Keratinocyte (primary cell): ENCODE results near the gene SNX17. TPM values are rescaled to one million over a fixed set of nuclear protein-coding genes. Genes with fewer than 3 reads are reported as not detected.

Experiments used
- DNase-seq: peaks from one replicate; pipeline ENCODE4 v3.0.0-alpha.2; 2011; ENCODE audit warnings: low read depth, missing footprints, low spot score
- FAIRE-seq: peaks from 2 replicates; lab custom pipeline; 2011; peaks lifted over from hg19 to GRCh38; lab: Jason Lieb, UNC
- H2AFZ ChIP-seq: 2 replicates; pipeline ENCODE4 v1.6.0; 2012; ENCODE audit warnings: low read length, control low read depth, inconsistent platforms; ENCODE audit not compliant: control insufficient read depth
- H3K27ac ChIP-seq: 2 replicates; pipeline ENCODE4 v1.5.1; 2011; ENCODE audit warnings: low read length; ENCODE audit not compliant: control insufficient read depth, insufficient read depth
- H3K27me3 ChIP-seq: 3 replicates; pipeline ENCODE4 v1.6.0; 2011; ENCODE audit warnings: low read length; ENCODE audit not compliant: control insufficient read depth, insufficient read depth; ENCODE audit errors: extremely low read depth
- H3K36me3 ChIP-seq, 2 experiments: 2 replicates in 1 of 2; 3 replicates in 1 of 2; pipeline ENCODE4 v1.5.1; 2011; ENCODE audit warnings: low read length in 2 of 2, mild to moderate bottlenecking in 1 of 2; ENCODE audit not compliant: control insufficient read depth in 2 of 2, insufficient read depth in 2 of 2; ENCODE audit errors: extremely low read depth in 1 of 2
- H3K4me1 ChIP-seq: 3 replicates; pipeline ENCODE4 v1.5.1; 2011; ENCODE audit warnings: low read length; ENCODE audit not compliant: control insufficient read depth, insufficient read depth; ENCODE audit errors: extremely low read depth
- H3K4me2 ChIP-seq: 3 replicates; pipeline ENCODE4 v1.6.0; 2011; ENCODE audit warnings: low read depth, low read length; ENCODE audit not compliant: control insufficient read depth, insufficient read depth; ENCODE audit errors: extremely low read depth
- H3K4me3 ChIP-seq, 3 experiments: fragments of 200-600 bp in 1 of 3; sonication (generic) in 1 of 3; 2 replicates in 2 of 3; 3 replicates in 1 of 3; pipeline ENCODE4 v1.5.1; 2011 to 2016; ENCODE audit warnings: low read length in 3 of 3, mild to moderate bottlenecking in 3 of 3, control low read depth in 2 of 3, inconsistent platforms in 1 of 3, low read depth in 1 of 3, mixed read lengths in 1 of 3, mixed run types in 1 of 3, moderate library complexity in 1 of 3; ENCODE audit not compliant: control insufficient read depth in 2 of 3, insufficient read depth in 2 of 3; ENCODE audit errors: extremely low read depth in 1 of 3
- H3K79me2 ChIP-seq: 2 replicates; pipeline ENCODE4 v1.6.0; 2012; ENCODE audit warnings: low read length; ENCODE audit not compliant: control insufficient read depth, insufficient read depth
- H3K9ac ChIP-seq: 3 replicates; pipeline ENCODE4 v1.6.0; 2011; ENCODE audit warnings: low read length; ENCODE audit not compliant: control insufficient read depth, insufficient read depth; ENCODE audit errors: extremely low read depth
- H3K9me1 ChIP-seq: 3 replicates; pipeline ENCODE4 v1.6.0; 2011; ENCODE audit warnings: low read length; ENCODE audit not compliant: control insufficient read depth, insufficient read depth; ENCODE audit errors: extremely low read depth
- H3K9me3 ChIP-seq: 2 replicates; pipeline ENCODE4 v1.5.1; 2012; ENCODE audit warnings: low read depth, low read length; ENCODE audit not compliant: control insufficient read depth
- H4K20me1 ChIP-seq: 3 replicates; pipeline ENCODE4 v1.6.0; 2011; ENCODE audit warnings: low read length; ENCODE audit not compliant: control insufficient read depth, insufficient read depth; ENCODE audit errors: extremely low read depth
- EZH2 ChIP-seq: IDR thresholded peaks from one replicate; pipeline ENCODE4 v1.6.1; 2012; ENCODE audit warnings: inconsistent platforms, mild to moderate bottlenecking, low read length, moderate library complexity
- dilution Hi-C: fragments of 300-500 bp; cut with MboI; formaldehyde crosslinking; loops from one replicate; pipeline ENCODE4 v1.7.0; 2020; ENCODE audit warnings: low sequenced_read_pairs; ENCODE audit not compliant: extremely low pct_ligation_motif_present
- polyA plus RNA-seq, 5 experiments: library from polyadenylated mRNA; depleted of rRNA in 3 of 5; stranded (reverse) in 3 of 5; stranded (forward) in 1 of 5; unstranded in 1 of 5; fragments of >200 nt; gene quantifications; 1 replicate in 1 of 5; 2 replicates in 3 of 5; 3 replicates in 1 of 5; pipeline versions ENCODE4 v1.2.1 to v1.2.3, GENCODE V29; 2011 to 2012; ENCODE audit warnings: missing spikeins in 2 of 5, low read depth in 1 of 5, low replicate concordance in 1 of 5
- TF ChIP-seq, protein P1 (sequence below), 3 experiments: IDR thresholded peaks in 1 of 3; conservative IDR thresholded peaks in 1 of 3; optimal IDR thresholded peaks in 1 of 3; 2 replicates in 2 of 3; 3 replicates in 1 of 3; pipeline versions ENCODE3 to v1.5.1; 2011; ENCODE audit warnings: low read length in 3 of 3, mild to moderate bottlenecking in 3 of 3, moderate library complexity in 2 of 3, control low read depth in 1 of 3, inconsistent platforms in 1 of 3; ENCODE audit not compliant: insufficient read depth in 2 of 3; ENCODE audit errors: extremely low read depth in 1 of 3

SNX17 gene
- polyA plus RNA-seq, 1 donor (not counting 4 experiments of a cell fraction or from before 2014, with no cell fraction given) = 83.3 TPM

DNA sequence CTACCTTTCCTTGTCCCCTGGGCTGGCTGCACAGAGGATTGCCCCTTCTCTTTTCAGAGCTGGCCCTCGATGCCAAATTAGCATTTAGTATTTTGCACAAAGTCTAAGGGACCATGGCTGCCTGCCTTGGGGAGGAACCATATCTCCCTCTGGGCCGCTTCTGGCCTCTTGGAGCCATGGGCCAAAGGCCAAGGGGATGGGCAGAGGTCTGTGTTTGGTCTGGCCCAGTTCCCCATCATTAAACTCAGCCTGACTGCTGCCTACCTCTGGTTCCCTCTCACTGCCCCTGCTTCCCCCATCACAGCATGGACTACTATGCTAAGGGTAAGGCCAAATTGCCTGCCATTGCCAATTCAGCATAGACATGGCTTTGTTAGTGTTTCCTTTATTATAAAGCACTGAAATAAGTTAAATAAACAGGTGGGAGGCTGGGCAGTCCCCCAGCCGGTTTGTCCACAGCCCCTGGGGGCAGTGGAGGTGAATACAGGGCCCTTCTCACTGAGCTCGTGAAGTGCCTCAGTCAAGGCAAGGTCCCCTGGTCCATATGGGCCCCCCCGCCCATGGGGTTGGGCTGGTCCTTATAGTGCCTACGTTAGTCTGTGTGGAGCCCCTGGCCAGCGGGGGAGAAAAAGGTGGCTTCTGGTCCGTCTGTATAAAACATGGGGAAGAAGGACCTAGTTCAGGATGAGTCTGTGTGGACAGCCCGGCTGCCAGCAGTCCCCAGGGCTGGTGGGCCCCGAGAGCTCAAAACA is 6.6 kb downstream of the SNX17 start:
- Histone ChIP-seq H3K36me3 (peaks cover 43 to 59% of the 10 kb centered on the region in 2 experiments), H3K4me2 (no peak overlapping the region), H3K9me3 (no peaks in the 10 kb centered on the region), H3K27ac (no peak overlapping the region), H3K4me3 (no peak overlapping the region), H3K79me2 (peaks cover 50% of the 10 kb centered on the region), H2AFZ (no peak overlapping the region), H3K27me3 (no peaks in the 10 kb centered on the region), H3K4me1 (peaks cover 21% of the 10 kb centered on the region), H3K9me1 (no peaks in the 10 kb centered on the region), H4K20me1 (peaks cover 5% of the 10 kb centered on the region), H3K9ac (no peak overlapping the region)
- dilution Hi-C loops = no loop called here
- no peak for TF ChIP-seq EZH2
- TF ChIP-seq, protein P1, sequence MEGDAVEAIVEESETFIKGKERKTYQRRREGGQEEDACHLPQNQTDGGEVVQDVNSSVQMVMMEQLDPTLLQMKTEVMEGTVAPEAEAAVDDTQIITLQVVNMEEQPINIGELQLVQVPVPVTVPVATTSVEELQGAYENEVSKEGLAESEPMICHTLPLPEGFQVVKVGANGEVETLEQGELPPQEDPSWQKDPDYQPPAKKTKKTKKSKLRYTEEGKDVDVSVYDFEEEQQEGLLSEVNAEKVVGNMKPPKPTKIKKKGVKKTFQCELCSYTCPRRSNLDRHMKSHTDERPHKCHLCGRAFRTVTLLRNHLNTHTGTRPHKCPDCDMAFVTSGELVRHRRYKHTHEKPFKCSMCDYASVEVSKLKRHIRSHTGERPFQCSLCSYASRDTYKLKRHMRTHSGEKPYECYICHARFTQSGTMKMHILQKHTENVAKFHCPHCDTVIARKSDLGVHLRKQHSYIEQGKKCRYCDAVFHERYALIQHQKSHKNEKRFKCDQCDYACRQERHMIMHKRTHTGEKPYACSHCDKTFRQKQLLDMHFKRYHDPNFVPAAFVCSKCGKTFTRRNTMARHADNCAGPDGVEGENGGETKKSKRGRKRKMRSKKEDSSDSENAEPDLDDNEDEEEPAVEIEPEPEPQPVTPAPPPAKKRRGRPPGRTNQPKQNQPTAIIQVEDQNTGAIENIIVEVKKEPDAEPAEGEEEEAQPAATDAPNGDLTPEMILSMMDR (optimal IDR thresholded peaks at IDR 0.05 in 1 of 3, IDR thresholded peaks at IDR 0.05 in 1 of 3, conservative IDR thresholded peaks at IDR 0.05 in 1 of 3; ENCODE audit: extremely low read depth in 1 of 3, insufficient read depth in 2 of 3, low read length in 3 of 3) = no peak
- FAIRE-seq = no peak
- no peak for DNase-seq

DNA sequence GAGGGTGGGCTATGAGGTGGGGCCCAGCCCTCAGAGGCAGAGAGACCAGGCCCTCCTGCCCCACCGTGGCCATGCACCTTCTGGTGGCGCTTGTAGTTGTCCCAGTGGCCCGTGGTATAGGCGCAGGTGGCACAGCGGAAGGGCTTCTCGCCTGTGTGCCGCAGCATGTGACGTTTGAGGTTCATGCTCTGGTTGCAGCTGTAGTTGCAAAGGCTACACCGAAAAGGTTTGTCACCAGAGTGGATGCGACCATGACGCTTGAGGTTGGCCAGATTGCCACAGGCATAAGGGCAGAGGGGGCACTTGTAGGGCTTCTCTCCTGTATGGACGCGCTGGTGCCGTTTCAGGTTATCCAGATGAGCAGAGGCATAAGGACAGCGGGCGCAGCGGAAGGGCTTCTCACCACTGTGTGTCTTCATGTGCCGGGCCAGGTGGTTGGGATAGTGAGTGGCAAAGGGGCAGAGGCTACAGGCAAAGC is 7.2 kb downstream of the SNX17 start:
- H3K27ac ChIP-seq = no peak overlapping the region
- H3K4me2 ChIP-seq = no peak overlapping the region
- peaks cover 16% of the 10 kb centered on the region for H3K4me1 ChIP-seq
- FAIRE-seq = no peak
- TF ChIP-seq, protein P1 (optimal IDR thresholded peaks at IDR 0.05 in 1 of 3, IDR thresholded peaks at IDR 0.05 in 1 of 3, conservative IDR thresholded peaks at IDR 0.05 in 1 of 3; ENCODE audit: extremely low read depth in 1 of 3, insufficient read depth in 2 of 3, low read length in 3 of 3) = no peak
- no peak for TF ChIP-seq EZH2
- peaks cover 43 to 54% of the 10 kb centered on the region in 2 experiments for H3K36me3 ChIP-seq
- H3K79me2 ChIP-seq = peaks cover 44% of the 10 kb centered on the region
- H3K9me3 ChIP-seq = no peaks in the 10 kb centered on the region
- dilution Hi-C loops = no loop called here
- H3K9ac ChIP-seq = no peak overlapping the region
- H3K9me1 ChIP-seq = no peaks in the 10 kb centered on the region
- peaks cover 5% of the 10 kb centered on the region for H4K20me1 ChIP-seq
- no peak overlapping the region for H2AFZ ChIP-seq
- no peak for DNase-seq
- no peak overlapping the region for H3K4me3 ChIP-seq
- H3K27me3 ChIP-seq = no peaks in the 10 kb centered on the region
